H9 (cell line): ENCODE data around the gene ZFY. TPM values are rescaled to one million over a fixed set of nuclear protein-coding genes. Genes with fewer than 3 reads are reported as not detected.

Experiments
- DNase-seq: peaks from one replicate; pipeline ENCODE4 v3.0.0-alpha.2; 2017
- H2AFZ ChIP-seq: one replicate; pipeline ENCODE4 v1.6.1; 2013; ENCODE audit warnings: mild to moderate bottlenecking, low read length, control low read depth, moderate library complexity
- H2AK5ac ChIP-seq: 2 replicates; pipeline ENCODE4 v1.6.1; 2013; ENCODE audit warnings: low read length, control low read depth, mixed read lengths; ENCODE audit not compliant: insufficient read length
- H2BK120ac ChIP-seq: one replicate; pipeline ENCODE4 v1.6.1; 2013; ENCODE audit warnings: low read depth, mild to moderate bottlenecking, low read length, control low read depth, inconsistent platforms; ENCODE audit not compliant: poor library complexity, severe bottlenecking
- H2BK12ac ChIP-seq: 2 replicates; pipeline ENCODE4 v1.6.1; 2013; ENCODE audit warnings: low read length, control low read depth, mixed read lengths, low read depth; ENCODE audit not compliant: insufficient read length
- H2BK15ac ChIP-seq: 2 replicates; pipeline ENCODE4 v1.6.1; 2013; ENCODE audit warnings: low read depth, low read length, control low read depth
- H2BK20ac ChIP-seq: one replicate; pipeline ENCODE4 v1.6.1; 2013; ENCODE audit warnings: low read depth, mild to moderate bottlenecking, low read length, control low read depth, inconsistent platforms; ENCODE audit not compliant: poor library complexity, severe bottlenecking
- H2BK5ac ChIP-seq: 2 replicates; pipeline ENCODE4 v1.6.1; 2013; ENCODE audit warnings: low read length, control low read depth, mixed read lengths; ENCODE audit not compliant: insufficient read length
- H3K14ac ChIP-seq: 2 replicates; pipeline ENCODE4 v1.6.1; 2013; ENCODE audit warnings: low read length, control low read depth; ENCODE audit not compliant: insufficient read depth
- H3K18ac ChIP-seq: 2 replicates; pipeline ENCODE4 v1.6.1; 2013; ENCODE audit warnings: low read depth, mild to moderate bottlenecking, mixed read lengths, low read length, control low read depth; ENCODE audit not compliant: insufficient read length
- H3K23ac ChIP-seq: 2 replicates; pipeline ENCODE4 v1.6.1; 2013; ENCODE audit warnings: low read length, control low read depth, mixed read lengths, low read depth; ENCODE audit not compliant: insufficient read length
- H3K23me2 ChIP-seq: 2 replicates; pipeline ENCODE4 v1.6.1; 2013; ENCODE audit warnings: low read depth, mild to moderate bottlenecking, mixed read lengths, low read length, control low read depth; ENCODE audit not compliant: insufficient read length, poor library complexity, severe bottlenecking
- H3K27ac ChIP-seq: 2 replicates; pipeline ENCODE4 v1.5.1; 2013; ENCODE audit warnings: low read length, control low read depth, mixed read lengths, low read depth; ENCODE audit not compliant: insufficient read length
- H3K27me3 ChIP-seq: 2 replicates; pipeline ENCODE4 v1.6.1; 2013; ENCODE audit warnings: low read length, control low read depth, inconsistent platforms; ENCODE audit not compliant: insufficient read depth
- H3K4ac ChIP-seq: 2 replicates; pipeline ENCODE4 v1.6.1; 2013; ENCODE audit warnings: low read depth, mild to moderate bottlenecking, control low read depth, inconsistent platforms, low read length, moderate library complexity
- H3K4me1 ChIP-seq: 2 replicates; pipeline ENCODE4 v1.6.1; 2013; ENCODE audit warnings: low read length, control low read depth, inconsistent platforms; ENCODE audit not compliant: insufficient read depth
- H3K4me2 ChIP-seq: 2 replicates; pipeline ENCODE4 v1.6.1; 2013; ENCODE audit warnings: low read length, control low read depth, mixed read lengths; ENCODE audit not compliant: insufficient read length, insufficient read depth
- H3K56ac ChIP-seq: 2 replicates; pipeline ENCODE4 v1.6.1; 2013; ENCODE audit warnings: low read depth, mild to moderate bottlenecking, mixed read lengths, low read length, control low read depth; ENCODE audit not compliant: insufficient read length
- H3K79me1 ChIP-seq: 2 replicates; pipeline ENCODE4 v1.6.1; 2013; ENCODE audit warnings: low read depth, mild to moderate bottlenecking, moderate library complexity, low read length, control low read depth, inconsistent platforms; ENCODE audit not compliant: insufficient read depth, poor library complexity, severe bottlenecking
- H3K79me2 ChIP-seq: 2 replicates; pipeline ENCODE4 v1.6.1; 2013; ENCODE audit warnings: low read length, control low read depth, inconsistent platforms; ENCODE audit not compliant: insufficient read depth
- H3K9ac ChIP-seq: 2 replicates; pipeline ENCODE4 v1.6.1; 2013; ENCODE audit warnings: low read length, control low read depth, mixed read lengths; ENCODE audit not compliant: insufficient read length; ENCODE audit errors: extremely low read depth
- H3K9me3 ChIP-seq: one replicate; pipeline ENCODE4 v1.6.1; 2013; ENCODE audit warnings: low read depth, low read length, inconsistent platforms; ENCODE audit not compliant: control insufficient read depth
- H3T11ph ChIP-seq: one replicate; pipeline ENCODE4 v1.6.1; 2013; ENCODE audit warnings: mild to moderate bottlenecking, low read length, control low read depth, inconsistent platforms
- H4K20me1 ChIP-seq: one replicate; pipeline ENCODE4 v1.6.1; 2013; ENCODE audit not compliant: control insufficient read depth, insufficient read length, insufficient read depth
- H4K5ac ChIP-seq: 2 replicates; pipeline ENCODE4 v1.6.1; 2013; ENCODE audit warnings: low read depth, mild to moderate bottlenecking, mixed read lengths, low read length, control low read depth; ENCODE audit not compliant: insufficient read length
- H4K8ac ChIP-seq: replicated peaks from 2 replicates; pipeline ENCODE4 v1.6.1; 2013; ENCODE audit warnings: low read length, control low read depth, mixed read lengths, low read depth; ENCODE audit not compliant: insufficient read length
- H4K91ac ChIP-seq: 2 replicates; pipeline ENCODE4 v1.6.1; 2013; ENCODE audit warnings: low read depth, mild to moderate bottlenecking, moderate library complexity, mixed read lengths, low read length, control low read depth; ENCODE audit not compliant: insufficient read length
- H3K27ac Mint-ChIP-seq, 3 experiments: 2 replicates in 2 of 3; 3 replicates in 1 of 3; pipeline ENCODE4 v1.8.0; 2020 to 2021; ENCODE audit warnings: mixed read lengths in 3 of 3, mild to moderate bottlenecking in 1 of 3, moderate library complexity in 1 of 3
- H3K27me3 Mint-ChIP-seq: 2 replicates; pipeline ENCODE4 v1.8.0; 2021; ENCODE audit warnings: low read depth, mild to moderate bottlenecking, moderate library complexity, mixed read lengths
- H3K36me3 Mint-ChIP-seq, 3 experiments: 2 replicates in 2 of 3; 3 replicates in 1 of 3; pipeline ENCODE4 v1.8.0; 2020 to 2021; ENCODE audit warnings: low read depth in 3 of 3, mixed read lengths in 3 of 3; ENCODE audit not compliant: insufficient read depth in 1 of 3
- H3K4me1 Mint-ChIP-seq, 2 experiments: 2 replicates each; pipeline ENCODE4 v1.8.0; 2020; ENCODE audit warnings: mixed read lengths in 2 of 2
- H3K4me3 Mint-ChIP-seq, 2 experiments: 2 replicates in 1 of 2; 3 replicates in 1 of 2; pipeline ENCODE4 v1.8.0; 2020 to 2021; ENCODE audit warnings: mild to moderate bottlenecking in 2 of 2, mixed read lengths in 2 of 2, moderate library complexity in 1 of 2
- H3K9me3 Mint-ChIP-seq, 2 experiments: 2 replicates in 1 of 2; 3 replicates in 1 of 2; pipeline ENCODE4 v1.8.0; 2020; ENCODE audit warnings: mild to moderate bottlenecking in 2 of 2, mixed read lengths in 2 of 2, moderate library complexity in 1 of 2
- WGBS: extraction: QIAGEN DNeasy Blood & Tissue Kit; methylation state at CpG from one replicate; pipeline ENCODE4 v1.1.7; 2013; ENCODE audit warnings: missing lambda C conversion rate, low lambda C conversion rate, mixed read lengths; ENCODE audit not compliant: insufficient read length; ENCODE audit errors: extremely low coverage; 5-methylcytosine and 5-hydroxymethylcytosine counted together
- total RNA-seq: library from RNA; stranded (reverse); gene quantifications from 2 replicates; pipeline ENCODE4 v1.2.1, GENCODE V29; 2021
- TF ChIP-seq, protein P1 (sequence below): fragments of 200-600 bp; sonication (generic); conservative IDR thresholded peaks from 3 replicates; pipeline ENCODE4 v1.8.0; 2021; ENCODE audit warnings: antibody characterized with exemption, mild to moderate bottlenecking

The ZFY gene
- total RNA-seq, 1 experiment from 2014 or later, result not detected

DNA sequence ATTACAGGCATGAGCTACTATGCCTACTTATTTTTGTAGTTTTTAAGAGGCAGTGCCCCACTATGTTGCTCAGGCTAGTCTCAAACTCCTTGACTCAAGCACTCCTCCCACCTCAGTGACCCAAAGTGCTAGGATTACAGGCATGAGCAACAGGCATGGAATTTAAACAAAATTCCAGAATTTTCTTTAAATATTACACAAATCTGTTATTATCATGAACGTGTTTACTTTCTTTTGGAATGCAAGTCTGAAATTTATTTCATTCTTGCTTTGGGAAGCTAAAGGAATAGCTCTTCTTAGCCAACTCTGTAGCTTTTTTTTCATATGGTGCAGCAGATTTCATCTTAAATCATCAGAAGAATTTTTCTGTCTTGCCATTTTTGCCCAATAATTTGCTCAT is 27.8 kb upstream of the ZFY start:
- TF ChIP-seq, protein P1, sequence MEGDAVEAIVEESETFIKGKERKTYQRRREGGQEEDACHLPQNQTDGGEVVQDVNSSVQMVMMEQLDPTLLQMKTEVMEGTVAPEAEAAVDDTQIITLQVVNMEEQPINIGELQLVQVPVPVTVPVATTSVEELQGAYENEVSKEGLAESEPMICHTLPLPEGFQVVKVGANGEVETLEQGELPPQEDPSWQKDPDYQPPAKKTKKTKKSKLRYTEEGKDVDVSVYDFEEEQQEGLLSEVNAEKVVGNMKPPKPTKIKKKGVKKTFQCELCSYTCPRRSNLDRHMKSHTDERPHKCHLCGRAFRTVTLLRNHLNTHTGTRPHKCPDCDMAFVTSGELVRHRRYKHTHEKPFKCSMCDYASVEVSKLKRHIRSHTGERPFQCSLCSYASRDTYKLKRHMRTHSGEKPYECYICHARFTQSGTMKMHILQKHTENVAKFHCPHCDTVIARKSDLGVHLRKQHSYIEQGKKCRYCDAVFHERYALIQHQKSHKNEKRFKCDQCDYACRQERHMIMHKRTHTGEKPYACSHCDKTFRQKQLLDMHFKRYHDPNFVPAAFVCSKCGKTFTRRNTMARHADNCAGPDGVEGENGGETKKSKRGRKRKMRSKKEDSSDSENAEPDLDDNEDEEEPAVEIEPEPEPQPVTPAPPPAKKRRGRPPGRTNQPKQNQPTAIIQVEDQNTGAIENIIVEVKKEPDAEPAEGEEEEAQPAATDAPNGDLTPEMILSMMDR, result no peak
- Histone ChIP-seq H3K4ac (no peak overlapping the region), H2BK120ac (no peak overlapping the region), H3K23me2 (no peaks in the 10 kb centered on the region), H2AFZ (no peak overlapping the region), H4K8ac (no peak overlapping the region), H4K5ac (no peak overlapping the region), H2AK5ac (no peak overlapping the region), H3K9me3 (no peaks in the 10 kb centered on the region), H4K20me1 (no peaks in the 10 kb centered on the region), H3K4me1 (no peaks in the 10 kb centered on the region), H3K14ac (no peak overlapping the region), H3K27ac (no peak overlapping the region), H2BK12ac (no peak overlapping the region), H3K79me1 (no peaks in the 10 kb centered on the region), H3K4me2 (no peak overlapping the region), H4K91ac (no peak overlapping the region), H3K23ac (no peak overlapping the region), H2BK15ac (no peak overlapping the region), H3K9ac (no peak overlapping the region), H3K18ac (no peak overlapping the region), H2BK5ac (no peak overlapping the region), H3K79me2 (no peaks in the 10 kb centered on the region), H2BK20ac (no peak overlapping the region), H3K27me3 (no peaks in the 10 kb centered on the region), H3T11ph (no peak overlapping the region), H3K56ac (no peak overlapping the region)
- WGBS, result no CpG with 5 or more reads among the region's 1 CpG
- H3K36me3 Mint-ChIP-seq, result no peaks in the 10 kb centered on the region
- no peak overlapping the region for H3K4me3 Mint-ChIP-seq
- DNase-seq, result no peak
- no peaks in the 10 kb centered on the region for H3K4me1 Mint-ChIP-seq
- no peak overlapping the region for H3K27ac Mint-ChIP-seq
- H3K9me3 Mint-ChIP-seq, result no peaks in the 10 kb centered on the region
- H3K27me3 Mint-ChIP-seq, result no peaks in the 10 kb centered on the region
